Type B pancreatic cell (in vitro differentiated cells): ENCODE measurements around the gene RPN2. TPM values are rescaled to one million over a fixed set of nuclear protein-coding genes. Genes with fewer than 3 reads are reported as not detected.

Experiments
- DNase-seq: peaks from one replicate; pipeline ENCODE4 v3.0.0; 2021; ENCODE audit warnings: mixed read lengths; ENCODE audit not compliant: unreplicated experiment; ENCODE audit errors: extremely low spot score
- H3K27ac Mint-ChIP-seq: 2 replicates; pipeline ENCODE4 v1.8.0; 2021; ENCODE audit warnings: mild to moderate bottlenecking, mixed read lengths
- H3K27me3 Mint-ChIP-seq: 2 replicates; pipeline ENCODE4 v1.8.0; 2021; ENCODE audit warnings: mixed read lengths
- H3K36me3 Mint-ChIP-seq: 2 replicates; pipeline ENCODE4 v1.8.0; 2021; ENCODE audit warnings: mixed read lengths
- H3K4me1 Mint-ChIP-seq: one replicate; pipeline ENCODE4 v1.8.0; 2021; ENCODE audit warnings: mixed read lengths; ENCODE audit not compliant: unreplicated experiment
- H3K4me3 Mint-ChIP-seq: 2 replicates; pipeline ENCODE4 v1.8.0; 2021; ENCODE audit warnings: mild to moderate bottlenecking, mixed read lengths
- H3K9me3 Mint-ChIP-seq: 2 replicates; pipeline ENCODE4 v1.8.0; 2021; ENCODE audit warnings: mixed read lengths
- CTCF ChIP-seq: fragments of 200-600 bp; sonication (generic); conservative IDR thresholded peaks from 2 replicates; pipeline ENCODE4 v1.5.0; 2021; ENCODE audit warnings: antibody characterized with exemption, mild to moderate bottlenecking
- total RNA-seq: library from RNA; stranded (reverse); gene quantifications from 2 replicates; pipeline ENCODE4 v1.2.1, GENCODE V29; 2021; ENCODE audit warnings: low replicate concordance

The RPN2 gene
- total RNA-seq, 1 donor from 2014 or later, result 184 TPM

DNA sequence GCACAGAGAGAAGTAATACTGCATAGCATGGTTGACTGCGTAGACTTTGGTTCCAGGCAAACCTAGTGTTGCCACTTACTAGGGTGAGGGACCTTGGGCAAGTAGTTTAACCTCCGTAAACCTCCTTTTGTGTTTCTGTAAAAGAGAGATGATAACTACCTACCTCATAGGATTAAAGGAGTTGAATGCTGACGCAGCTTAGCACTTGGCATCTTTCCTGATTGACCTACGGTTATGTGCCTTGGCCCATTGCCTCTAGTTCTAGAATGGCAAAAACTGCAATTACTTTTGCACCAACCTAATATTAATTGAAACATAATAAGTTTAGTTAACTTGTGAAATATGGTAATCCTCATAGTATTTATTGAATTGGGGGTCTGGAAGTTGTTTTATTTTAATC lies 63.4 kb downstream of the RPN2 start:
- H3K4me1 Mint-ChIP-seq, result peaks cover 7% of the 10 kb centered on the region
- no peaks in the 10 kb centered on the region for H3K9me3 Mint-ChIP-seq
- H3K27ac Mint-ChIP-seq, result no peak overlapping the region
- H3K27me3 Mint-ChIP-seq, result no peaks in the 10 kb centered on the region
- no peak for DNase-seq
- H3K4me3 Mint-ChIP-seq, result no peak overlapping the region
- peaks cover 31% of the 10 kb centered on the region for H3K36me3 Mint-ChIP-seq
- TF ChIP-seq CTCF, result no peak

GRCh38 chr20:37243076-37243936 lies 64.2 kb downstream of the RPN2 start:
- H3K4me1 Mint-ChIP-seq, result peaks cover 10% of the 10 kb centered on the region
- H3K36me3 Mint-ChIP-seq, result peaks cover 33% of the 10 kb centered on the region
- no peak for TF ChIP-seq CTCF
- no peak overlapping the region for H3K4me3 Mint-ChIP-seq
- H3K27ac Mint-ChIP-seq, result peak overlapping the region; percentile 25
- peaks cover under 1% of the 10 kb centered on the region for H3K9me3 Mint-ChIP-seq
- DNase-seq, result no peak
- no peaks in the 10 kb centered on the region for H3K27me3 Mint-ChIP-seq

DNA sequence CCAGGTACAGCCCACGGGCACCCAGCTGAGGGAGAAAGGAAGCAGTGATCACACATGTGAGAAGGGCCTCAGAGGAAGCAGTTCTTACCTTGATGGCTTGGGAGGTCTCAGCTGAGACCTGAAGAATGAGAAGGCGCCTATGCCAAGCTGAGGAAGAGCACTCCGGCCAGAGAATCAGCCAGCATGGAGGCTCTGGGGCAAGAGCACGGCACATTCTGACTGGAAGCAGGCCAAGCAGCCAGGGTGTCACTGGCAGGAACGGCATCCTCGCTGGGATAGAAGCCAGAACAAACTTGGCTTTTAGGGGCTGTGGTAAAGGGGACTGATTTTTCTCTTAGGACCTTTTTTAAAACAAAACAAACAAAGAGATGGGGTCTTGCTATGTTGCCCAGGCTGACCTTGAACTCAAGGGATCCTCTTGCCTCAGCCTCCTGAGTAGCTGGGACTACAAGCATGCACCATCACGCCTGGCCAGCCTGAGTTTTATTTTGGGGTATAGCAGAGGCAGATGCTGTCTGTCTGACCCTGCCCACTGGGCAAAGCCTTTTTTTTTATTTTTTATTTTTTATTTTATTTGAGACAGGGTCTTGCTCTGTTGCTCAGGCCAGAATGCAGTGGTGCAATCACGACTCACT lies 64.9 kb downstream of the RPN2 start:
- H3K4me1 Mint-ChIP-seq, result peaks cover 6% of the 10 kb centered on the region
- H3K4me3 Mint-ChIP-seq, result no peak overlapping the region
- peaks cover 4% of the 10 kb centered on the region for H3K9me3 Mint-ChIP-seq
- H3K36me3 Mint-ChIP-seq, result peaks cover 29% of the 10 kb centered on the region
- TF ChIP-seq CTCF, result no peak
- H3K27ac Mint-ChIP-seq, result peak overlapping the region; percentile 25
- H3K27me3 Mint-ChIP-seq, result no peaks in the 10 kb centered on the region
- DNase-seq, result no peak

- Mint-ChIP-seq H3K9me3 (peaks cover 4% of the 10 kb centered on the region), H3K4me1 (peaks cover 4% of the 10 kb centered on the region), H3K4me3 (no peak overlapping the region), H3K27ac (no peak overlapping the region), H3K36me3 (peaks cover 29% of the 10 kb centered on the region), H3K27me3 (no peaks in the 10 kb centered on the region)
- no peak for DNase-seq
- TF ChIP-seq CTCF, result no peak
These were observed 65.4 kb downstream of the RPN2 start for GRCh38 chr20:37244572-37244957.

GRCh38 chr20:37245216-37246150 lies 66.4 kb downstream of the RPN2 start:
- Mint-ChIP-seq H3K4me3 (no peak overlapping the region), H3K9me3 (peaks cover 4% of the 10 kb centered on the region), H3K27me3 (no peaks in the 10 kb centered on the region), H3K4me1 (peaks cover 8% of the 10 kb centered on the region), H3K27ac (no peak overlapping the region), H3K36me3 (peaks cover 29% of the 10 kb centered on the region)
- TF ChIP-seq CTCF, result no peak
- DNase-seq, result no peak
